Measurements from ENCODE around the gene QPRT. TPM values are rescaled to one million over a fixed set of nuclear protein-coding genes. Genes with fewer than 3 reads are reported as not detected.
A peak's percentile ranks its signal among the peaks of the same experiment; 100 is the strongest.
"Not testable (repeated sequence)": the region's sequence is repeated elsewhere in the genome, so short reads cannot be mapped to it uniquely, and the experiment has no call there.

QPRT gene
- total RNA-seq, 1 donor from 2014 or later = 92.3 TPM

DNA sequence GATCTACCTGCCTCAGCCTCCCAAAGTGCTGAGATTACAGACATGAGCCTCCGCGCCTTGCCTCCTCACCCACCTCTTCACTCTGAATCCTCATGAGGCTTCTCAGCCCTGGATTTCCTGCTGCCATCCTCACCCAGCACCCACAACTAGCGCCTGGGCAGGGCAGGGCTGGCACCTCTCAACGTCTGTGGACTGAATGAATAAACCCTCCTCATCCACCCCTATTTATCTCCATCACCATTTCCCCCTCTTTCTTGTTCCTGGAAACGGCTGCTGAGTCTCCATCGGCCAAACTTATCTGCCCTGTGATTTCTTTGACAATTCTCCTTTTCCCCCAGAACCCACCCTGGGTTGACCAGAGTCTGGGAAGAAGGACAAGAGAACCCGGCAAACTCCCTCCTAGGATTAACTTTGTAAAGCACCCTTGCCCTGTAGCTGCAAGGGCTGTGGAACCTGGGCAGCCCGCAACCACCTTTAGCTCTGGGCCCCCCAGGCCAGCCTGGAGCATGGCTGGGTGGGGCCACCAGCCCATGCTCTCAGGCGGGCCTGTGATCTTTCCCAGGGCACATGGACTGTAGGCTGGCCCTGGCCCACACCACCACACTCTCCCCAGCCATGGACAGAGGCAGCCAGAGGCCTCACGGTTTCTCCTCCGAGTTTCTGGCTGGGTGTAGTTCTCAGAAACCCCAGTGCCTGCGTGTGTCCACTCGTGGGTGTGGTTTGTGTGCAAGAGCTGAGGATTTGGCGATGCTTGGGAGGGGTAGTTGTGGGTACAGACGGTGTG, 13.5 kb upstream of the QPRT start:
- Mint-ChIP-seq H3K4me1 (ENCODE audit: unreplicated experiment) (peaks cover 27% of the 10 kb centered on the region), H3K27me3 (no peaks in the 10 kb centered on the region), H3K4me3 (peak overlapping the region; percentile 34), H3K36me3 (no peaks in the 10 kb centered on the region), H3K27ac (peak overlapping the region; percentile 94), H3K9me3 (no peaks in the 10 kb centered on the region)
- TF ChIP-seq, protein P1, sequence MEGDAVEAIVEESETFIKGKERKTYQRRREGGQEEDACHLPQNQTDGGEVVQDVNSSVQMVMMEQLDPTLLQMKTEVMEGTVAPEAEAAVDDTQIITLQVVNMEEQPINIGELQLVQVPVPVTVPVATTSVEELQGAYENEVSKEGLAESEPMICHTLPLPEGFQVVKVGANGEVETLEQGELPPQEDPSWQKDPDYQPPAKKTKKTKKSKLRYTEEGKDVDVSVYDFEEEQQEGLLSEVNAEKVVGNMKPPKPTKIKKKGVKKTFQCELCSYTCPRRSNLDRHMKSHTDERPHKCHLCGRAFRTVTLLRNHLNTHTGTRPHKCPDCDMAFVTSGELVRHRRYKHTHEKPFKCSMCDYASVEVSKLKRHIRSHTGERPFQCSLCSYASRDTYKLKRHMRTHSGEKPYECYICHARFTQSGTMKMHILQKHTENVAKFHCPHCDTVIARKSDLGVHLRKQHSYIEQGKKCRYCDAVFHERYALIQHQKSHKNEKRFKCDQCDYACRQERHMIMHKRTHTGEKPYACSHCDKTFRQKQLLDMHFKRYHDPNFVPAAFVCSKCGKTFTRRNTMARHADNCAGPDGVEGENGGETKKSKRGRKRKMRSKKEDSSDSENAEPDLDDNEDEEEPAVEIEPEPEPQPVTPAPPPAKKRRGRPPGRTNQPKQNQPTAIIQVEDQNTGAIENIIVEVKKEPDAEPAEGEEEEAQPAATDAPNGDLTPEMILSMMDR (conservative IDR thresholded peaks at IDR 0.05) = no peak
- no peak for DNase-seq (ENCODE audit: extremely low spot score, unreplicated experiment)

DNA sequence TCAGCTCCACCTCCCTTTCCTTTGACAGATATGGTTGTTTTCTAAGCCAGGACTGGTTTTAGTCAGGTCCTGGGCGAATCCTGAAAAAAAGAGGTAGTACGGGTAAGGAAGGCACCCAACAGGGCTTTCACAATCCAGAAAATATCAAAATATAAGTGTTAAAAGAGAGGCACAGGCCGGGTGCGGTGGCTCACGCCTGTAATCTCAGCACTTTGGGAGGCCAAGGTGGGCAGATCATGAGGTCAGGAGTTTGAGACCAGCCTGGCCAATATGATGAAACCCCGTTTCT, 11.7 kb upstream of the QPRT start:
- not testable (repeated sequence) for H3K9me3 Mint-ChIP-seq; H3K27me3 Mint-ChIP-seq; DNase-seq (ENCODE audit: extremely low spot score, unreplicated experiment); H3K36me3 Mint-ChIP-seq
- Mint-ChIP-seq H3K4me3 (peak overlapping the region; percentile 86), H3K4me1 (ENCODE audit: unreplicated experiment) (peaks cover 27% of the 10 kb centered on the region), H3K27ac (peak overlapping the region; percentile 94)

DNA sequence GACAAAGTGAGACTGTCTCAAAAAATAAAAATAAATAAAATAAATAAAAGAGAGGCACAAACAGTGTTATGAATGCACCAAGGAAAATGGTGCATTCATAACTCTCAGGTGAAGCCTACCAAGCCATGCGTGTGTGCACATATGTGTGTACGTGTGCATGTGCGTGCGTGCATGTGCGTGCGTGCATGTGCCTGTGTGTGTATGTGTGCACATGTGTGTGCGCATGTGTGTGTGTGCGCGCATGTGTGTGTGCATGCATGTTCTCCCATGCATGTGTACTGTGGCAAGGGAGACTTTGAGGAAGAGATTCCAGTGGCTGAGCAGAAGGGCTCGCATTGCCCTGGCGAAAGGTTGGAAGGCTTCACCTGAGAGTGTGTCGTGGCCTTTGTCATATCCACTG, 11.2 kb upstream of the QPRT start:
- Mint-ChIP-seq H3K36me3 (no peaks in the 10 kb centered on the region), H3K4me3 (no peak overlapping the region), H3K9me3 (no peaks in the 10 kb centered on the region), H3K27me3 (no peaks in the 10 kb centered on the region), H3K4me1 (ENCODE audit: unreplicated experiment) (peaks cover 27% of the 10 kb centered on the region), H3K27ac (no peak overlapping the region)
- DNase-seq (ENCODE audit: extremely low spot score, unreplicated experiment) = no peak
- TF ChIP-seq, protein P1 (conservative IDR thresholded peaks at IDR 0.05) = no peak

DNA sequence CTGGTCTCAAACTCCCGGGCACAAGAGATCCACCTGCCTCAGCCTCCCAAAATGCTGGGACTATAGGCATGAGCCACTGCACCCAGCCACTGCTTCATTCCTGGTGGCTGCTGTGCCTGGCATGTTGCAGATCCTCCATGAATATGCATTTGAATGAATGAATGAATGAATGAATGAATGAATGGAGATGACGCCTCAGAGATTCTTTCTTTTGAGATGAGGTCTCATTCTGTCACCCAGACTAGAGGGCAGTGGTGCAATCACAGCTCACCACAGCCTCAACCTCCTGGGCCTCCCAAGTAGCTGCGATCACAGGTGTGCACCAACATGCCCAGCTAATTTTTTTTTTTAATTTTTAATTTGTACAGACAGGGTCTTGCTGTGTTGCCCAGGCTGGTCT, 10.7 kb upstream of the QPRT start:
- Mint-ChIP-seq H3K27me3 (no peaks in the 10 kb centered on the region), H3K4me3 (no peak overlapping the region), H3K27ac (no peak overlapping the region), H3K4me1 (ENCODE audit: unreplicated experiment) (peaks cover 27% of the 10 kb centered on the region), H3K9me3 (no peaks in the 10 kb centered on the region), H3K36me3 (no peaks in the 10 kb centered on the region)
- TF ChIP-seq, protein P1 (conservative IDR thresholded peaks at IDR 0.05) = no peak
- DNase-seq (ENCODE audit: extremely low spot score, unreplicated experiment) = no peak

DNA sequence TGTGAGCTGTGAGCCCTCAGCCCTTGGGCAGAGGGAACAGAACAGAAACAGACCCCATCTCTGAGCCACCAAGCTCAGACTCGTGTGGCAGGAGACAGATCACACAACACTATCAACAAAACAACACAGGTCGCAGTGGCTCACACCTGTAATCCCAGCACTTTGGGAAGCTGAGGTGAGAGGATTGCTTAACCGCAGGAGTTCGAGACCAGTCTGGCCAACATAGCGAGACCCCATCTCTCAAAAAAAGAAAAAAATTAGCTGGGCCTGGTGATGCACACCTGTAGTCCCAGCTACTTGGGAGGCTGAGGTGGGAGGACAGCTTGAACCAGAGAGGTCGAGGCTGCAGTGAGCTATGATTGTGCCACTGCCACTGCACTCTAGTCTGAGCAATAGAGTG, 5.5 kb upstream of the QPRT start:
- no peak for DNase-seq (ENCODE audit: extremely low spot score, unreplicated experiment)
- Mint-ChIP-seq H3K27me3 (no peaks in the 10 kb centered on the region), H3K36me3 (no peaks in the 10 kb centered on the region), H3K4me1 (ENCODE audit: unreplicated experiment) (peaks cover 10% of the 10 kb centered on the region), H3K9me3 (no peaks in the 10 kb centered on the region), H3K27ac (no peak overlapping the region), H3K4me3 (no peak overlapping the region)
- TF ChIP-seq, protein P1 (conservative IDR thresholded peaks at IDR 0.05) = no peak

DNA sequence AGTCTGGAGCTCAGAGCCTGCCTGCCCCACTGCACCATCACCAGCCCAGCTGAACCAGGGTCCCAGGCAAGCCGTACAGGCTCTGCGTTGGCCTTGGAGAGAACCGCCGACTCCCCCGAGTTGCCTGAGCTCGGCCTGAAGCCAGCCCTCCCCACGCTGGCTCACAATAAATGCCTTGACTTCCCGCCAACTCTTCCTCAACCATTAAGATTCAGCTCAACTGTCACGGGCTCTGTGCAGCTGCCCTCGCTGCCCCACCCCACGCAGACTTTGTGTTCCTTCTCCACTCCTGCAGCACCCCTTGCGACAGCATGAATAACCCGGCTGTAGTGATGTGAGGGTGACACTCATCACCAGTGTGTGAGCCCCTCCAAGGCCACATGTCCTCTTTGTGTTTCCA, 4.8 kb upstream of the QPRT start:
- Mint-ChIP-seq H3K27me3 (no peaks in the 10 kb centered on the region), H3K9me3 (no peaks in the 10 kb centered on the region), H3K4me1 (ENCODE audit: unreplicated experiment) (peaks cover 11% of the 10 kb centered on the region), H3K4me3 (no peak overlapping the region), H3K27ac (no peak overlapping the region), H3K36me3 (no peaks in the 10 kb centered on the region)
- DNase-seq (ENCODE audit: extremely low spot score, unreplicated experiment) = no peak
- TF ChIP-seq, protein P1 (conservative IDR thresholded peaks at IDR 0.05) = no peak

All from type B pancreatic cell (in vitro differentiated cells).